ENCODE results near the gene MSI2.
A peak's percentile ranks its signal among the peaks of the same experiment; 100 is the strongest.

The MSI2 gene

DNA sequence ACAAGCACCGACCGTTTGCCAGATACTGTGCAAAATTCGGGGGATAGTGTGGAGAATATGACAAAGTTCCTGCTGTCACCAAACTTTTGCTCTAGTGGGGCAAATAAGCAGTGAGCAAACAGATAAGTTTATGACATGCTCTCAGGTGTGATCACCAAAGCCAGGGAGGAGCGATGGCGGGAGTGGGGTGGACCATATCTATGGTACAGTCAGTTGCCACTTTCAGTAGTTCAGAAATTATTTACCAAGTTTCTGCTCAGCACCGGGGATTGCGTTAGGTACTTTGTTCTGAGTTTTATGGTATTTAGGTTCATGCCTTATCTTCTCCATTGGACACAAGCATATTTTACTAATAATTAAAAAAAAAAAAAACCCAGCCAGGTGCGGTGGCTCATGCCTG, 11.9 kb downstream of the MSI2 start:
- H3K27me3 ChIP-seq (ENCODE audit: low read depth): no peaks in the 10 kb centered on the region
- no peak overlapping the region for H3K4me3 ChIP-seq
- in situ Hi-C loops (cut with MboI; ENCODE audit: low sequenced_read_pairs): no loop called here
- no peaks in the 10 kb centered on the region for H3K9me3 ChIP-seq
- peaks cover 24% of the 10 kb centered on the region for H3K4me1 ChIP-seq
- no peak for DNase-seq (ENCODE audit: low spot score in 2 of 2)
- H3K36me3 ChIP-seq (replicated peaks): peaks cover 63% of the 10 kb centered on the region

DNA sequence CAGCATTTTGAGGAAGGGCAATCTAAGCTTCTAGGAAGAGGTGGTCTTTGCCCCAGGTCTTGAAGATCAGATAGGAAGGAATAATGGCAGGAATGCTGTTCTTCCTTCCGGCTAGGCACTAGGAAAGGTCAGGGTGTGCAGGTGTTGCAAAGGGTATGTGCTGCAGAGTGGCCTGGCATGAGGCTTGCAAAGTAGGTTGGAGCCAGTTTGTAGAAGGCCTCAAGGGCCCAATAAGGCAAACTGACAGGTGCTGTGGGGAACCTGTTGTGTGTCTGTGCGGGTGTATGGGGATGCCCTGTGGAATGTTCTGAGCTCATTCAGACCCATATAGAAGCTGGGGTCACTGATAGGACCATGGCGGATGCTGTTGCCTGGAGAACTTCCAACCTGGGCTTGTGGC, 12.7 kb downstream of the MSI2 start:
- in situ Hi-C loops (cut with MboI; ENCODE audit: low sequenced_read_pairs): no loop called here
- no peak for DNase-seq (ENCODE audit: low spot score in 2 of 2)
- H3K27me3 ChIP-seq (ENCODE audit: low read depth): no peaks in the 10 kb centered on the region
- peaks cover 29% of the 10 kb centered on the region for H3K4me1 ChIP-seq
- H3K4me3 ChIP-seq: no peak overlapping the region
- H3K9me3 ChIP-seq: no peaks in the 10 kb centered on the region
- H3K36me3 ChIP-seq (replicated peaks): peaks cover 54% of the 10 kb centered on the region

DNA sequence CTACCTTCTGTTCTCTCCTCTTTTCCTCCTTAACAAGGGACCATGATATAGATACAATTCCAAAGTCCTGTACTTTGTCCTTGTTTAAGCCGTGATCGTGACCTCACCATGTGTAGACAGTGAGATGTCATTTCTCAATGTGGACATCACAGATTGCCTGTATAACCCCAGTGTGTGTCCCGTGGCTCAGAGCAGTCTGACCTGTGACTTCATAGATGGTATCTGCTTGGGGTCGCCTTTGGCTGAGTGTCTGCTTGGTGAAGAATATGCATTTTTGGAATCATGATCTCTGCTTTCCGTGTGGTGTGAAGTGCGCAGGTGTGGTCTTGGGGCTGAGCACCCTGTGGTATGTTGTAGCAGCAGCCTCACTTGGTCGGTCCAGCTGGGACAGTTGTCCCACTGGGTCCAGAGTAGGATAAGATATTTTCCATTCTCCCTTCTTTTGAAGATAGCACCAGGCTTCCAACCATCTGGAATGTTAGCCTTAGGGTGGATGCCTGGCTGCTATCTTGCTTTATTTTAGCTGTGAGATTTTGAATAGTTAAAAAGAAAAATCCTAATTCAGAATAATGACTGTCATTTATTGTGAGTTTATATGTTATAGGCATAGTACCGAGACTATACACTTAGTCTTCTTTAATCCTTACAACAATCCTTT, 13.4 kb downstream of the MSI2 start:
- Histone ChIP-seq H3K4me1 (peaks cover 36% of the 10 kb centered on the region), H3K27me3 (ENCODE audit: low read depth) (no peaks in the 10 kb centered on the region), H3K36me3 (replicated peaks) (peaks cover 47% of the 10 kb centered on the region), H3K4me3 (no peak overlapping the region), H3K9me3 (no peaks in the 10 kb centered on the region)
- in situ Hi-C loops (cut with MboI; ENCODE audit: low sequenced_read_pairs): no loop called here
- no peak for DNase-seq (ENCODE audit: low spot score in 2 of 2)

DNA sequence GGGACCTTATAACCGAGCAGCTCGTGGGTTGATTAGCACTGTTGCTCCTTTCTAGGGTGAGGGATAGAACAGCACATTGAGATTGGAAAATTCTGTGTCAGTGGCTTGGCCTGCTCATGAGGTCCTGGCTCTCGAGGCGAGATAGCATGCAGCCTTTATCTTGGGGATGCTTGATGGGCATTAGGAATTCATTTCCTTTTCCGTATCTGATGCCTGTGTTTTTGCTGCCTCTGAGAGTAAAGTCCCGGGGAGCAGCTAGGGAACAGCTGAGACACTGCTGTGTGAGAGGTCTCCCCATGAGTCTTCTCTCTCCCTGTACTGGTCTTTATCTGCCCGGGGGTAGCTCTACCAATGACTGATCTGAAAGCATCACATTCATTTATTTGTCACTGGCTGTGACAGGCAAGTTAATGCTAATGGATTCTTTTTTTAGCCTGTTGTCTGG, 14.5 kb downstream of the MSI2 start:
- Histone ChIP-seq H3K9me3 (no peaks in the 10 kb centered on the region), H3K4me3 (no peak overlapping the region), H3K4me1 (peaks cover 38% of the 10 kb centered on the region), H3K36me3 (replicated peaks) (peaks cover 36% of the 10 kb centered on the region), H3K27me3 (ENCODE audit: low read depth) (no peaks in the 10 kb centered on the region)
- in situ Hi-C loops (cut with MboI; ENCODE audit: low sequenced_read_pairs): no loop called here
- peak in 1 of 2 experiments; percentile 37 for DNase-seq (ENCODE audit: low spot score in 2 of 2)

DNA sequence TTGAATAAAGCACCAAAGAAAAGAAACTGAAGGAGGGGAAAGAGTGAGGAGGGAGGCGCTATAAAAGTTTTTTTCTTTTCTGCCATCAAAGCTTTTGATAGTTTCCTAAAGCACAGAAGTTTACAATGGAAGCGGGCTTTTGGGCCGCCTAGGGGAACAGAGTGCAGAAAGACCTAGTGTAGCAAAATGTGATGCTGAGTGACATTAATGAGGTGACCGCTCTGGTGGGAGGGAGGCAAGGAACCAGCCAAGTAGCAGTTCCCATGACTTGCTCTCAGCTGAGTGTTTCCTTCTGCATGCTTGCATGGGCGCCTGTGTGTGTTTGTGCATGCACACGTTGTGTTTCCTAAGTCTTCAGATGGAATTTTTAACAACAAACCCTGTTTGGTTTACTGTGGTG, 15.5 kb downstream of the MSI2 start:
- Histone ChIP-seq H3K4me3 (no peak overlapping the region), H3K27me3 (ENCODE audit: low read depth) (no peaks in the 10 kb centered on the region), H3K9me3 (no peaks in the 10 kb centered on the region), H3K4me1 (peaks cover 38% of the 10 kb centered on the region), H3K36me3 (replicated peaks) (peaks cover 31% of the 10 kb centered on the region)
- in situ Hi-C loops (cut with MboI; ENCODE audit: low sequenced_read_pairs): no loop called here
- DNase-seq (ENCODE audit: low spot score in 2 of 2): peak; percentile 76 to 78

DNA sequence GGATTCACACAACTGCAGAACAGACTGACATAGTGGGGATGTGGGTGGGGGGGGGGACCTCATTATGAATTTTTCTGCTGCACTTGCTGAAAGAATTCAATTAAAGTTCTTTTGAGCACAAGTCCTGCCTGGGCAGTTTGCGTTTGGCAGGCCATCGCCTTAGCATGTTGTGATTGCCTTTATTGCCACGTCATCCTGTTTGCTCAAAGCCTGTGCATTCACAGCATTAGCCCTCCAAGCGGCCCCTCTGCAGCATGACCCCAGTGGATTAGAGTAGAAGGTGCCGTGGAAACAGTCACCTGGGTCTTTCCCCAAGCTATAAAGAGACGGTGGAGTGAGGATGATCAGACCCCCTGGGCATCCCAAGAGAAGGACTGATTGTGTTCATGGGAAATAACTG, 17.2 kb downstream of the MSI2 start:
- in situ Hi-C loops (cut with MboI; ENCODE audit: low sequenced_read_pairs): no loop called here
- Histone ChIP-seq H3K4me1 (peaks cover 38% of the 10 kb centered on the region), H3K36me3 (replicated peaks) (peaks cover 24% of the 10 kb centered on the region), H3K4me3 (no peak overlapping the region), H3K27me3 (ENCODE audit: low read depth) (no peaks in the 10 kb centered on the region), H3K9me3 (no peaks in the 10 kb centered on the region)
- no peak for DNase-seq (ENCODE audit: low spot score in 2 of 2)

DNA sequence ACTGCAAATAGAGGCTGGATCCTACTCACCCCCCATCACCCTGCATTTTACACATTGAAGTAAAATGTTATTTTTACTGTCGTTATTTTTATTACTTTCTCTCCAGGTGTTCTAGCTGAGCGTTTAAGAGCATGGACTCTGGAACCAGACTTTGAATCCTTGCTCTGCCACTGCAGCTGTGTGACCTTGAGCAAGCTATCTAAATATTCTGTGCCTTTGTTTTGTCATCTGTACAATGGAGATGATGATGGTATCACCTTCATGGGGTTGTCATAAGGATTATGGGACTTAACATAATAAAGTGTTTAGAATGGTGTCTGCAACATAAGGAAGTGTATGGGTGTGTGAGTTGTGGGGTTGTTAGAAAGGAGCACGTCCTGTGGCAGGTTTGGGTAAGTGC, 17.8 kb downstream of the MSI2 start:
- Histone ChIP-seq H3K4me3 (no peak overlapping the region), H3K4me1 (peaks cover 38% of the 10 kb centered on the region), H3K27me3 (ENCODE audit: low read depth) (no peaks in the 10 kb centered on the region), H3K9me3 (no peaks in the 10 kb centered on the region), H3K36me3 (replicated peaks) (peaks cover 18% of the 10 kb centered on the region)
- DNase-seq (ENCODE audit: low spot score in 2 of 2): no peak
- in situ Hi-C loops (cut with MboI; ENCODE audit: low sequenced_read_pairs): no loop called here

DNA sequence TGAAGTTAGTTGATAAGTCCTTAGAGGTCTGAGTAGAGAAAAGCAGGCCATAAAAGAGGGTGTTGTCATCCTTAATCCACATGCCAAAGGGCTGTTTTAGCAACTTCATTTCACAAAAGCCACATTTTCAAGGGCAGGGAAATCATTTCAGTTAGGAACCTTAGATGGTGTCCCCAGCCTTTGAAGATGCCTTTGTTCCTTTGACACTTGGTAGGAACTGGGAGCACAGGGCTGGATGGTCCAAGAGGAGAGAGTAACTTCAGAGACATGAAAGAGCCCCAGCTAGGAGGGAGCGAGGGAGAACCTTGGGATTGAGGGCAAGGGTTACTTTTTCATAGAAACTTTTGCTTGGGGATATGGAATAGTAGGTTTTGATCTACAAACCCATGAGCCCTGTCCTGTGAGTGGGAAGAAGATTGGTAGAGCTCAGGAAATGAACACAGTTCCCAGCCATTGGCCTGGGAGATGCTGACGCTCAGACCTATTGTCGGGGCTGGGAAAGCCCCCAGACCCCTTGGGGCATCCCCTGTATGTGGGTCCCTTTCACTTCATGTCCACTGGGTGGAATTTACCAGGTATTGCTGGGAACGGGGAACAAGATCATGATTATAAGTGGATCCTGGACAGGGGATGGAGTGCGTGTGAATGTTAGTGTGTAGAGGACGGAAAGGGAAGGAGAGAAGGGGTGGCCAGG, 18.9 kb downstream of the MSI2 start:
- Histone ChIP-seq H3K27me3 (ENCODE audit: low read depth) (no peaks in the 10 kb centered on the region), H3K4me1 (peaks cover 32% of the 10 kb centered on the region), H3K36me3 (replicated peaks) (peaks cover 14% of the 10 kb centered on the region), H3K4me3 (no peak overlapping the region), H3K9me3 (no peaks in the 10 kb centered on the region)
- no peak for DNase-seq (ENCODE audit: low spot score in 2 of 2)
- in situ Hi-C loops (cut with MboI; ENCODE audit: low sequenced_read_pairs): no loop called here

DNA sequence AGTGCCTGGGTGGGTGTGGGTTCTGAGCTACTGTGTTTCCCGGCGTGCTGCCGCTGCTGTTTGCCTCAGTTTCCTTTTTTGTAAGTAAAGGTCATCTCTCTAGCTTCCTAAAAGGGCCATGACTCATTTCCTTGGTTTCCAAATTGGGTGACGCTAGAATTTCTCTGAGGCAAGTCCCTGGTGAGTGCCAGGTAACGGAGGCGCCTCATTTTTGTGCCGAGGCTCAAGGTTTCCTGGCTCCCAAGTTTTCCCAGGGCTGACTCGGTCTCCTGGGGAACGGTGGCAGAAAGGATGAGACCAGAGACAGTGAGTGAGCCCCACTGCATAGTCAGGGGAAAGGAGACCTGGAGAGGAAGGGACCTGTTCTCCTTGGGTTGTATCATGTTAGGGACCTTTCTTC, 20.3 kb downstream of the MSI2 start:
- Histone ChIP-seq H3K4me3 (no peak overlapping the region), H3K4me1 (peaks cover 18% of the 10 kb centered on the region), H3K9me3 (no peaks in the 10 kb centered on the region), H3K36me3 (replicated peaks) (peaks cover 14% of the 10 kb centered on the region), H3K27me3 (ENCODE audit: low read depth) (no peaks in the 10 kb centered on the region)
- no peak for DNase-seq (ENCODE audit: low spot score in 2 of 2)
- in situ Hi-C loops (cut with MboI; ENCODE audit: low sequenced_read_pairs): no loop called here

DNA sequence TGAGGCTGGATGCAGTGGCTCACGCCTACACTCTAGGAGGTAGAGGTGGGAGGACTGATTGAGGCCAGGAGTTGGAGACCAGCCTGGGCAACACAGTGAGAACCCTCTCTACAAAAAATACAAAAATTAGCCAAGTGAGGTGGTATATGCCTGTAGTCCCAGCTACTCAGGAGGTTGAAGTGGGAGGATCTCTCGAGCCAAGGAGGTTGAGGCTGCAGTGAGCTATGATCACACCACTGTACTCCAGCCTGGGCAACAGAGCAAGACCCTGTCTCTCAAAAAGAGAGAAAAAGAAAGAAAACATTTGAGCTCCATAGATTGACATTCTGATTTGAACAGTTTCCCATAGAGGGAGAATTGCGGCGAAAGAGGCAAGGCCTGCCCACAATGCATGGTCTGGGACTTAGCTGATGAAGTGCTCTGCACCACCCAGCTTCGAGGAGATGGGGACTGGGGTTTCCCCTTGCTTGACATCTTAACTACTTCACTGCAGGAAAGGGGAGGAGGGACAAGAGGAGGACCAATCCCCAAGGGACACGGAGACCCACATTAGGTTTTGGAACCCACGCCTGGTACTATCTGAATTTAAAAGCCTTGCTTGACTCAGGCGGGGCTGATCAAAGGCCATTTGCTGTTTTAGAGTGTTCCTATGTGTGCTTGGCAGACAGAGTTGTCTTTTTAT, 21.7 kb downstream of the MSI2 start:
- Histone ChIP-seq H3K27me3 (ENCODE audit: low read depth) (no peaks in the 10 kb centered on the region), H3K4me3 (no peak overlapping the region), H3K36me3 (replicated peaks) (peaks cover 4% of the 10 kb centered on the region; the same call in 1 of the 2 replicates), H3K4me1 (peaks cover 14% of the 10 kb centered on the region), H3K9me3 (no peaks in the 10 kb centered on the region)
- DNase-seq (ENCODE audit: low spot score in 2 of 2): no peak
- in situ Hi-C loops (cut with MboI; ENCODE audit: low sequenced_read_pairs): no loop called here

DNA sequence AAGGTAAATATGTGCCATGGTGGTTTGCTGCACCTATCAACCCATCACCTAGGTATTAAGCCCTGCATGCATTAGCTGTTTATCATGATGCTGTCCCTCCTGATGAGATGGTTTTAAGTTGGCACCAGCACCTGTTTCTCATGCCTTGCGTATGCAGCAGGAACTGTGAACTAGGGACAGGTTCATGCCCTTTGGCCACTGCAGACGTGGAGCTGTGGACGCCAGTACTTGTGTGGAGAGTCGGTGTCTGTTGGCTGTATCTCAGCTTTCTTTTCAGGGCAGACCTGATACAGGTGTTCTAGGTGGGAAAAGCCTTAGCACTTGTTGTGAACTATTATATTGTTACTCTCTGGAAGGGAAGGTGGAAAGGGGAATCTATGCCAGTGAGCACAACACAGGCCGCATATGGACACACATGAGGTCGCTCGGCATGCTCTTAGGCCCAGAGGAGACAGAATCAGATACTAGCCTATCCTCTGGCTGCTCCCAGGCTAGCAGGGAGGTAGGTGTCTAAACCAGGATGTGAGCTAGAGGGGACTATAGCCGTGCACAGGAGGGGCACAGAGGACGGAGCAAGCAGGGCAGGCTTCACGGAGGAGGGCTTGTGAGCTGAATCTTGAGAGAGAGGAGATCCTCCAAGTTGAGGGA, 22.5 kb downstream of the MSI2 start:
- H3K4me1 ChIP-seq: peaks cover 11% of the 10 kb centered on the region
- in situ Hi-C loops (cut with MboI; ENCODE audit: low sequenced_read_pairs): no loop called here
- H3K27me3 ChIP-seq (ENCODE audit: low read depth): no peaks in the 10 kb centered on the region
- no peak overlapping the region for H3K4me3 ChIP-seq
- DNase-seq (ENCODE audit: low spot score in 2 of 2): no peak
- H3K36me3 ChIP-seq (replicated peaks): peaks cover 3% of the 10 kb centered on the region; the same call in 1 of the 2 replicates
- no peaks in the 10 kb centered on the region for H3K9me3 ChIP-seq

DNA sequence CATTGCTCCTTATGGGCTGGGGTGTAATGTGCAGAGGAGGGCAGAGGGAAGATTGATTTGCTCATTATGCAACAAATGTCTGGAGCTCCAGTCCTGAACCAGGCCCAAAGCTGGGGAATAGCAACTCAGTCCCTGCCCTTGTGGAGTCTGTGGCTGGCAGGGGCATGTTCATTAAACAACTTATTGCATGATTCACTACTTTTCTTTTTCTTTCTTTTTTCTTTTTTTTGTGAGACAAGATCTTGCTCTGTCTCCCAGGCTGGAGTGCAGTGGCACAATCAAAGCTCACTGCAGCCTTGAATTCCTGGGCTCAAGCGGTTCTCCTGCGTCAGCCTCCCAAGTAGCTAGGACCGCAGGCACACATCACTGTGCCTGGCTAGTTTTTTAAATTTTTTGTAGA, 23.1 kb downstream of the MSI2 start:
- DNase-seq (ENCODE audit: low spot score in 2 of 2): no peak
- H3K4me3 ChIP-seq: no peak overlapping the region
- H3K4me1 ChIP-seq: peaks cover 7% of the 10 kb centered on the region
- in situ Hi-C loops (cut with MboI; ENCODE audit: low sequenced_read_pairs): no loop called here
- H3K9me3 ChIP-seq: no peaks in the 10 kb centered on the region
- H3K27me3 ChIP-seq (ENCODE audit: low read depth): no peaks in the 10 kb centered on the region
- peaks cover 3% of the 10 kb centered on the region; the same call in 1 of the 2 replicates for H3K36me3 ChIP-seq (replicated peaks)

DNA sequence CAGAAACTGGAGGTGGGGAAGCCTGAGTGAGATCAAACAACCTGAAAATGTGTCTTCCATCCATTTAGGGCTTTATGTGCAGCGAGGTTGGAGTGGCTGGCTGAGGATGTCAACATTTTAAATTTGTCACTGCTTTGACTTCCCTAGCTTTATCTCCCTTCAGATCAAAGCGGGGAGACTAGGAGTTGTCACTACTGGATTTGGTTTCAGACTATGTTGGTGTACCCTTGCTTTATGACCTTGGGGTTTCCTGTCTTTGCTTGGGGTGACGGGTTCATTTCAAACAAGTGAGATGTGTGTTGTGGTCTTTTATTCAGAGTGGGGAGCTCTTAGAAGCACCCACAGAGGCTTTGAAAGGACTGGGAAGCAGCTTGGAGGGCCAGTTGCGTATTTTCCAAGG, 25.6 kb downstream of the MSI2 start:
- no peak for DNase-seq (ENCODE audit: low spot score in 2 of 2)
- Histone ChIP-seq H3K4me3 (no peak overlapping the region), H3K9me3 (no peaks in the 10 kb centered on the region), H3K27me3 (ENCODE audit: low read depth) (no peaks in the 10 kb centered on the region), H3K36me3 (replicated peaks) (peaks cover 10% of the 10 kb centered on the region), H3K4me1 (peaks cover 19% of the 10 kb centered on the region)
- in situ Hi-C loops (cut with MboI; ENCODE audit: low sequenced_read_pairs): no loop called here

DNA sequence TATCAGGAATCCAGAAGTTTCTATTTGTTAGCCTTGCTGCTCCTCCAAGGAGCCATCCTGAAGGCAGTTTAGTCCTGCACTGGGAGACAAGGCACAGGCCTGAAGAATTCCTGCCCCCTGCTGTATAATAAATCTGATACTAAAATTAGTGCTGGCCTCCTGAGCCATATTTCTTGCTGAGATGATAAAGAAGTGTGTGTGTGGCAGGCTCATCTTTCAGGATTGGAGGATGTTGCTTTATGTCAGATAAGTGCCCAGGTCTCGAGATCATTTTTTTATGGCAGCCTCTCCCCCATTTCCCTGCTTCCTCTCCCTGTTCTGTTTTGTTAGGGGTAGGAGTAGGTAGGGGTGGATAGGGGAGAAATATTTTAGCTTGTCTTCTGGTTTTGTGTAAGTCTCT, 26.0 kb downstream of the MSI2 start:
- peaks cover 19% of the 10 kb centered on the region for H3K4me1 ChIP-seq
- no peak overlapping the region for H3K4me3 ChIP-seq
- peaks cover 10% of the 10 kb centered on the region for H3K36me3 ChIP-seq (replicated peaks)
- in situ Hi-C loops (cut with MboI; ENCODE audit: low sequenced_read_pairs): no loop called here
- DNase-seq (ENCODE audit: low spot score in 2 of 2): no peak
- no peaks in the 10 kb centered on the region for H3K27me3 ChIP-seq (ENCODE audit: low read depth)
- no peaks in the 10 kb centered on the region for H3K9me3 ChIP-seq
